Adipose tissue (tissue), 3 donors: Measurements from ENCODE around the gene PDE4B. TPM values are rescaled to one million over a fixed set of nuclear protein-coding genes. Genes with fewer than 3 reads are reported as not detected.
"Not testable (repeated sequence)": the region's sequence is repeated elsewhere in the genome, so short reads cannot be mapped to it uniquely, and the experiment has no call there.

ENCODE experiments used
- H3K27ac ChIP-seq: one replicate; pipeline ENCODE4 v1.5.1; 2013; ENCODE audit warnings: low read depth, low read length
- WGBS, 3 donors: extraction: QIAGEN DNeasy Blood & Tissue Kit; methylation state at CpG; one replicate each; pipeline ENCODE4 v1.1.7; 2013; 5-methylcytosine and 5-hydroxymethylcytosine counted together
- polyA plus RNA-seq, 3 donors: library from polyadenylated mRNA; stranded (reverse); fragments of 200-250 nt; gene quantifications; one replicate each; pipeline ENCODE4 v1.2.3, GENCODE V29; 2013
- donor health status: healthy with polysubstance abuse.
- donor health status: Bipolar disorder and iron deficiency.
- donor health status: healthy.

Gene PDE4B
- polyA plus RNA-seq, 3 donors, result 1.3 to 10.0 (median 9.4) TPM

DNA sequence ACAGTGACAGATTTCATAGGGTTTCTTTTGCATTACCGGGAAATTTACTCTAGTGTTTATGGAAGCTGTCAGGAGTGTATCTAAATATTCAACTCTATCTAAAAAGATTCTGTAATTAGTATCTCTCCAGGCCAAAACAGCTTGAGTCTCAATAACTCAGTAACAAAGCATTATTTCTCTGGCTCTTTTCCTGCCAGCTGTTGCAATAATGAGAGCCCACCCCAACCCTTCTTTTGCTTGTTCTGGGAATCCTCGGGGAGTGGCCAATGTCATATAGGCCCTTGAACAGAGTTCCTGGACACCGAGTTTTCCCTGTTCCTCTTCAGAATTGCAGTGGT lies 621.1 kb downstream of the PDE4B start:
- WGBS, 3 donors, result 54 to 59% (median 57%) methylated on average over 3 of the region's 3 CpGs
- no peak overlapping the region for H3K27ac ChIP-seq

DNA sequence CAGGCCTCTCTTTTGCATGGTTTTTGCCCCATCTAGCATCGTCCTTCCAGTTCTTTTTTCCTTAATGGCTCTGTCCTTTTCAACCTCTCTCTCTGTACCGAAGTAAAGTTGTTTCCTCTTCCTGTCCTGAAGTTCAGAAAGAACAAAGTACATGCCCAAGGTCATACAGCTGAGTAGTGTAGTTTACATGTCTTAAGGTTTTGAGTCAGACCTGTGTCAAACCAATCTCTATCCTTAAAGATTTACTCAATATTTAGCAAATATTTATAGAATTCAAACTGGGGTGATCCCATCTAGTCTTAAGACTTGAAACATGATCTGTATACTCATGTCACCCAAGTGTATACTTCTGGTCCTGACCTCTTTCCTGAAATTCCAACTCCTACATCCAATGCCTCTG lies 622.6 kb downstream of the PDE4B start:
- H3K27ac ChIP-seq, result no peak overlapping the region

DNA sequence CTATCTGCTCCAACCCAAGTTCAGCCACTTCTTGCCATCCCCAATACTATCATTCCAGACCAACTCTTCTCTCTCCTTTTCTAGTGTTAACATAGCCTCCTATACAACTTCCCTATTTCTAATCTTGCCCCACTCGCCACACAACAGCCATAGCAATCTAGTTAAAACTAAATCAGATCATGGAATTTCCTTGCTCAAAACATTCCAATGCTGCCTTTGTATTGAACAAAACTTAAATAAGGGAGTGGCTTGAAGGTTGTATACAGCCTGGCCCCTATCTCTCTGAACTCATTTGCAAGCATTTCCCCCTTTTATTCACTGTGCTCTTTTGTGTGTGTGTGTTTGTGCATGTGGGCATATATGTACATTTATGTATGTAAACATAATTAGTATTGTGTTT lies 623.2 kb downstream of the PDE4B start:
- 58 to 66% (median 61%) methylated on average over 1 of the region's 1 CpG for WGBS, 3 donors
- no peak overlapping the region for H3K27ac ChIP-seq

More for the DNA sequence above, 622.6 kb downstream of the PDE4B start:
- WGBS, 3 donors, result 47 to 76% (median 48%) methylated on average over 2 of the region's 2 CpGs

DNA sequence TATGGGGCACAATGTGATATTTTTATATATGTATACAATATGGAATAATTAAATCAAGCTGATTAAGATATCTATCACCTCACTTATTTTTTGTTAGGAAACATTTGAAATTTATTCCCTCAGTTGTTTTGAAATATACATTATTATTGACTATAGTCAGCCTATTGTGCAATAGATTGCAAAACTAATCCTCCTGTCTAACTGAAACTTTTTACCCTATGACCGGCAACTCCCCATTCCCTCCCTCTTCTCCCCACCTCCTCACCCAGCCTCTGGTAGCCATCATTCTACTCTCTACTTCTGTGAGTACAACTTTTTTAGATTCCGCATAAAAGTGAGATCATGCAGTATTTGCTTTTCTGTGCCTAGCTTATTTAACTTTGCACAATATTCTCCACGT lies 623.6 kb downstream of the PDE4B start:
- 74 to 90% (median 75%) methylated on average over 3 of the region's 3 CpGs for WGBS, 3 donors
- no peak overlapping the region for H3K27ac ChIP-seq

GRCh38 chr1:66418021-66418420 lies 625.3 kb downstream of the PDE4B start:
- WGBS, 3 donors, result 90 to 96% (median 93%) methylated on average over 1 of the region's 1 CpG
- H3K27ac ChIP-seq, result no peak overlapping the region

DNA sequence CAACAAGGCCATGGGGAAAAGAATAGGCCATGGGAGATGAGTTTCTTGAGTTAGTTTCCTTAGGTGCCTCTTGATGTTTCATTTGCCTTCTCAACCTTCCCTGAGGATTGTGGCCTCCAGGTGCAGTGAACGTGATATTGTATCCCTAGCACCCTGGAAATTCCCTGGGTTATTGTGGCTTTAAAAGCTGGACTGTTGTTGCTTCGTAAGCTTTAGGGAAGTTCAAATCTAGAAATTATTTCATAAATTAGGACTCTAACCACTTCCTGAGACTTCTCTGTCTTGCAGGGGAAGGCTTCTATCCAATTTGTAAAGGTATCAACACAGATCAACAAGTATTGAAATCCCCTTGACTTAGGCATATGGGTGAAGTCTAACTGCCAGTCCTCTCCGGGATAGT lies 627.5 kb downstream of the PDE4B start:
- H3K27ac ChIP-seq, result not testable (repeated sequence)
- 59 to 81% (median 72%) methylated on average over 3 of the region's 3 CpGs for WGBS, 3 donors

- H3K27ac ChIP-seq, result not testable (repeated sequence)
- WGBS, 3 donors, result 63 to 96% (median 77%) methylated on average over 2 of the region's 2 CpGs
Observed at GRCh38 chr1:66420906-66421305, 628.2 kb downstream of the PDE4B start.

DNA sequence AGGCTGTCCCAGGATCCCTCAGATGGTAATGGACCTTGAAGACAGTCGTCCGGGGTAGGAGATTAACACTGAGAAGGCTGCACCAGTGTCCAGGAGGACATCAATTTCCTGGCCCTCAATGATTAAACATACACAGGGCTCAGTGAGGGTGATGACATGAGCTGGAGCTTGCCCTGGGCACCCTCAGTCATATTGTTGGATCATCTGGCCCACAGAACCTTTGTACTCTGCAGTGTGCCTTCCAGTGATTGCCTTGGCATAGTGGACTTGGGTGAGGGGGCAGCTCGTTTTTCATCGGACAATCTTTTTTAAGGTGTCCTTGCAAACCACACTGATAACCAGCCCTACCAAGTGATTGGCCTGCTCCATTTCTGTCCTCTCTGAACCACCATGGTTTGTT lies 630.1 kb downstream of the PDE4B start:
- 80 to 94% (median 84%) methylated on average over 4 of the region's 4 CpGs for WGBS, 3 donors
- no peak overlapping the region for H3K27ac ChIP-seq
